Measurements from ENCODE around the gene DZIP1L. TPM values are rescaled to one million over a fixed set of nuclear protein-coding genes. Genes with fewer than 3 reads are reported as not detected.

DZIP1L gene
- total RNA-seq, 1 experiment from 2014 or later: 10.4 TPM

- peak overlapping the region in 1 of 3 experiments; percentile 10; a peak in 2 of 7 replicates for H3K27ac Mint-ChIP-seq
Observed at GRCh38 chr3:138049157-138049919, 66.1 kb downstream of the DZIP1L start.

More at GRCh38 chr3:138049157-138049919, 66.1 kb downstream of the DZIP1L start:
- H3K4me3 Mint-ChIP-seq: no peak overlapping the region
- H3K9me3 Mint-ChIP-seq: no peaks in the 10 kb centered on the region; a peak in 1 of 5 replicates
- no peak overlapping the region for H2AFZ ChIP-seq (ENCODE audit: low read length)
- no peak overlapping the region for H2AK5ac ChIP-seq (ENCODE audit: insufficient read length, low read length)
- H3K9me3 ChIP-seq (ENCODE audit: control insufficient read depth, low read depth, low read length): no peaks in the 10 kb centered on the region
- no peak overlapping the region for H3K56ac ChIP-seq (ENCODE audit: insufficient read length, low read depth, low read length)
- no peak overlapping the region for H2BK120ac ChIP-seq (ENCODE audit: low read depth, low read length, poor library complexity, severe bottlenecking)
- H2BK5ac ChIP-seq (ENCODE audit: insufficient read length, low read length): no peak overlapping the region
- no peak overlapping the region for H3K4ac ChIP-seq (ENCODE audit: low read depth, low read length)
- H3K27ac ChIP-seq (ENCODE audit: insufficient read length, low read depth, low read length): no peak overlapping the region
- no peak overlapping the region for H3K14ac ChIP-seq (ENCODE audit: insufficient read depth, low read length)
- H3K23me2 ChIP-seq (ENCODE audit: insufficient read length, low read depth, low read length, poor library complexity, severe bottlenecking): no peaks in the 10 kb centered on the region
- H3K79me2 ChIP-seq (ENCODE audit: insufficient read depth, low read length): no peaks in the 10 kb centered on the region
- H3K23ac ChIP-seq (ENCODE audit: insufficient read length, low read depth, low read length): no peak overlapping the region
- no peaks in the 10 kb centered on the region for H3K27me3 ChIP-seq (ENCODE audit: insufficient read depth, low read length)
- no peak overlapping the region for H3K9ac ChIP-seq (ENCODE audit: extremely low read depth, insufficient read length, low read length)
- H3K36me3 Mint-ChIP-seq (ENCODE audit: insufficient read depth in 1 of 3, low read depth in 3 of 3): peaks cover 0 to 6% (median 4%) of the 10 kb centered on the region in 3 experiments; a peak in 5 of 7 replicates
- H4K8ac ChIP-seq (replicated peaks; ENCODE audit: insufficient read length, low read depth, low read length): no peak overlapping the region
- H2BK15ac ChIP-seq (ENCODE audit: low read depth, low read length): no peak overlapping the region
- H3T11ph ChIP-seq (ENCODE audit: low read length): no peak overlapping the region
- no peaks in the 10 kb centered on the region for H3K27me3 Mint-ChIP-seq (ENCODE audit: low read depth)
- no CpG with 5 or more reads among the region's 9 CpGs for WGBS (ENCODE audit: extremely low coverage, insufficient read length, low lambda C conversion rate)
- no peaks in the 10 kb centered on the region for H3K79me1 ChIP-seq (ENCODE audit: insufficient read depth, low read depth, low read length, poor library complexity, severe bottlenecking)
- H2BK12ac ChIP-seq (ENCODE audit: insufficient read length, low read depth, low read length): no peak overlapping the region
- TF ChIP-seq CTCF (conservative IDR thresholded peaks at IDR 0.05): peak; percentile 55
- H3K4me2 ChIP-seq (ENCODE audit: insufficient read depth, insufficient read length, low read length): no peak overlapping the region
- peak; percentile 53 for DNase-seq
- no peaks in the 10 kb centered on the region for H4K20me1 ChIP-seq (ENCODE audit: control insufficient read depth, insufficient read depth, insufficient read length)
- peaks cover 22 to 25% of the 10 kb centered on the region in 2 experiments for H3K4me1 Mint-ChIP-seq
- no peak overlapping the region for H2BK20ac ChIP-seq (ENCODE audit: low read depth, low read length, poor library complexity, severe bottlenecking)
- peaks cover 5% of the 10 kb centered on the region for H3K4me1 ChIP-seq (ENCODE audit: insufficient read depth, low read length)
- H3K18ac ChIP-seq (ENCODE audit: insufficient read length, low read depth, low read length): no peak overlapping the region
- H4K5ac ChIP-seq (ENCODE audit: insufficient read length, low read depth, low read length): no peak overlapping the region
- no peak overlapping the region for H4K91ac ChIP-seq (ENCODE audit: insufficient read length, low read depth, low read length)
